ENCODE measurements around the gene FNDC5.

- TF ChIP-seq CREM (IDR thresholded peaks at IDR 0.05) (no peak), CREM (CRISPR knock-in tag; IDR thresholded peaks at IDR 0.05) (no peak), POLR2AphosphoS5 (IDR thresholded peaks at IDR 0.05; ENCODE audit: low read depth, low read length) (no peak), JUND (CRISPR knock-in tag; IDR thresholded peaks at IDR 0.05) (no peak), ZNF317 (CRISPR knock-in tag; IDR thresholded peaks at IDR 0.05) (no peak), MAFG (CRISPR knock-in tag; IDR thresholded peaks at IDR 0.05) (no peak)
- TF ChIP-seq, protein P1, sequence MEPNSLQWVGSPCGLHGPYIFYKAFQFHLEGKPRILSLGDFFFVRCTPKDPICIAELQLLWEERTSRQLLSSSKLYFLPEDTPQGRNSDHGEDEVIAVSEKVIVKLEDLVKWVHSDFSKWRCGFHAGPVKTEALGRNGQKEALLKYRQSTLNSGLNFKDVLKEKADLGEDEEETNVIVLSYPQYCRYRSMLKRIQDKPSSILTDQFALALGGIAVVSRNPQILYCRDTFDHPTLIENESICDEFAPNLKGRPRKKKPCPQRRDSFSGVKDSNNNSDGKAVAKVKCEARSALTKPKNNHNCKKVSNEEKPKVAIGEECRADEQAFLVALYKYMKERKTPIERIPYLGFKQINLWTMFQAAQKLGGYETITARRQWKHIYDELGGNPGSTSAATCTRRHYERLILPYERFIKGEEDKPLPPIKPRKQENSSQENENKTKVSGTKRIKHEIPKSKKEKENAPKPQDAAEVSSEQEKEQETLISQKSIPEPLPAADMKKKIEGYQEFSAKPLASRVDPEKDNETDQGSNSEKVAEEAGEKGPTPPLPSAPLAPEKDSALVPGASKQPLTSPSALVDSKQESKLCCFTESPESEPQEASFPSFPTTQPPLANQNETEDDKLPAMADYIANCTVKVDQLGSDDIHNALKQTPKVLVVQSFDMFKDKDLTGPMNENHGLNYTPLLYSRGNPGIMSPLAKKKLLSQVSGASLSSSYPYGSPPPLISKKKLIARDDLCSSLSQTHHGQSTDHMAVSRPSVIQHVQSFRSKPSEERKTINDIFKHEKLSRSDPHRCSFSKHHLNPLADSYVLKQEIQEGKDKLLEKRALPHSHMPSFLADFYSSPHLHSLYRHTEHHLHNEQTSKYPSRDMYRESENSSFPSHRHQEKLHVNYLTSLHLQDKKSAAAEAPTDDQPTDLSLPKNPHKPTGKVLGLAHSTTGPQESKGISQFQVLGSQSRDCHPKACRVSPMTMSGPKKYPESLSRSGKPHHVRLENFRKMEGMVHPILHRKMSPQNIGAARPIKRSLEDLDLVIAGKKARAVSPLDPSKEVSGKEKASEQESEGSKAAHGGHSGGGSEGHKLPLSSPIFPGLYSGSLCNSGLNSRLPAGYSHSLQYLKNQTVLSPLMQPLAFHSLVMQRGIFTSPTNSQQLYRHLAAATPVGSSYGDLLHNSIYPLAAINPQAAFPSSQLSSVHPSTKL (CRISPR knock-in tag; IDR thresholded peaks at IDR 0.05) = no peak
Measured at GRCh38 chr1:32855861-32856617, 14.7 kb downstream of the FNDC5 start.
